GM18517 (cell line): ENCODE data around the gene PRR5.
"Not testable (repeated sequence)": the region's sequence is repeated elsewhere in the genome, so short reads cannot be mapped to it uniquely, and the experiment has no call there.

Source experiments
- ATAC-seq: cut with Tn5 transposase; IDR thresholded peaks from one replicate; pipeline ENCODE4 v1.9.1; 2021; ENCODE audit warnings: mild to moderate bottlenecking, moderate library complexity; ENCODE audit not compliant: unreplicated experiment

Gene PRR5

GRCh38 chr22:44732661-44733060 is 30.7 kb downstream of the PRR5 start:
- ATAC-seq: no peak

GRCh38 chr22:44733426-44734106 is 31.6 kb downstream of the PRR5 start:
- no peak for ATAC-seq

GRCh38 chr22:44734278-44734677 is 32.3 kb downstream of the PRR5 start:
- no peak for ATAC-seq

GRCh38 chr22:44734801-44735517 is 33.0 kb downstream of the PRR5 start:
- no peak for ATAC-seq

- ATAC-seq: no peak
Observed at GRCh38 chr22:44735518-44736428, 33.8 kb downstream of the PRR5 start.

GRCh38 chr22:44736581-44737405 is 34.8 kb downstream of the PRR5 start:
- ATAC-seq: no peak

GRCh38 chr22:44737406-44738346 is 35.7 kb downstream of the PRR5 start:
- no peak for ATAC-seq

- no peak for ATAC-seq
Observed at GRCh38 chr22:44738347-44738715, 36.3 kb downstream of the PRR5 start.

GRCh38 chr22:44739024-44739423 is 37.0 kb downstream of the PRR5 start:
- no peak for ATAC-seq

GRCh38 chr22:44739666-44740065 is 37.7 kb downstream of the PRR5 start:
- not testable (repeated sequence) for ATAC-seq

GRCh38 chr22:44740307-44740706 is 38.3 kb downstream of the PRR5 start:
- no peak for ATAC-seq

GRCh38 chr22:44741929-44742328 is 39.9 kb downstream of the PRR5 start:
- no peak for ATAC-seq

GRCh38 chr22:44743247-44743646 is 41.2 kb downstream of the PRR5 start:
- no peak for ATAC-seq

GRCh38 chr22:44743804-44744211 is 41.8 kb downstream of the PRR5 start:
- ATAC-seq: no peak

GRCh38 chr22:44745853-44746789 is 44.1 kb downstream of the PRR5 start:
- ATAC-seq: no peak

- not testable (repeated sequence) for ATAC-seq
Observed at GRCh38 chr22:44747784-44748127, 45.8 kb downstream of the PRR5 start.

GRCh38 chr22:44748524-44748923 is 46.5 kb downstream of the PRR5 start:
- ATAC-seq: no peak

GRCh38 chr22:44750481-44750880 is 48.5 kb downstream of the PRR5 start:
- no peak for ATAC-seq
